K562 (cell line): ENCODE data around the gene CMIP. TPM values are rescaled to one million over a fixed set of nuclear protein-coding genes. Genes with fewer than 3 reads are reported as not detected.
A peak's percentile ranks its signal among the peaks of the same experiment; 100 is the strongest.

ENCODE experiments used
- GTF3C2 ChIP-seq: IDR thresholded peaks from 3 replicates; pipeline ENCODE4 v1.6.1; 2011; ENCODE audit warnings: borderline replicate concordance, mild to moderate bottlenecking, moderate library complexity; ENCODE audit not compliant: insufficient read length; ENCODE audit errors: extremely low read depth
- KDM1A ChIP-seq, 2 experiments: fragments of 450-650 bp; IDR thresholded peaks; 2 replicates each; pipeline ENCODE4 v1.6.1; 2016; ENCODE audit warnings: mild to moderate bottlenecking in 2 of 2
- RBM25 ChIP-seq: fragments of 200-400 bp; formaldehyde crosslinking; IDR thresholded peaks from 2 replicates; pipeline ENCODE4 v1.6.1; 2018; ENCODE audit warnings: low read length, low read depth, moderate library complexity; ENCODE audit not compliant: severe bottlenecking
- REST ChIP-seq, 2 experiments: fragments of 450-650 bp; formaldehyde crosslinking in 1 of 2; IDR thresholded peaks; 2 replicates each; pipeline versions ENCODE4 v1.4.0 to v1.6.1; 2014 to 2020; ENCODE audit warnings: mild to moderate bottlenecking in 2 of 2, borderline replicate concordance in 1 of 2, low read depth in 1 of 2
- STAT5B ChIP-seq: fragments of 250-450 bp; sonication (Bioruptor Pico); IDR thresholded peaks from 2 replicates; pipeline ENCODE4 v1.8.0; 2021; ENCODE audit warnings: mild to moderate bottlenecking, inconsistent platforms
- THAP7 ChIP-seq: fragments of 250-450 bp; sonication (Bioruptor Pico); IDR thresholded peaks from 2 replicates; pipeline ENCODE4 v1.5.0; 2021
- ZFP36 ChIP-seq: fragments of 150-350 bp; IDR thresholded peaks from 2 replicates; pipeline ENCODE4 v1.6.1; 2018; ENCODE audit warnings: low read length, low read depth; ENCODE audit not compliant: partially characterized antibody
- ZNF592 ChIP-seq: fragments of 450-650 bp; IDR thresholded peaks from 2 replicates; pipeline ENCODE4 v1.6.1; 2017; ENCODE audit warnings: antibody characterized with exemption, mild to moderate bottlenecking
- polyA plus RNA-seq, 8 experiments: library from polyadenylated mRNA; depleted of rRNA in 4 of 8; stranded (reverse) in 5 of 8; unstranded in 3 of 8; fragments of >200 nt; fragmentation: Nextera tagmentation in 2 of 8; fragmentation: Illumina TruSeq in 1 of 8; extraction: Ambion mirVana in 2 of 8; extraction: Trizol in 1 of 8; gene quantifications; 2 replicates each; pipeline versions ENCODE4 v1.2.1 to v1.2.3, GENCODE V29; 2011 to 2014; ENCODE audit warnings: inconsistent platforms in 1 of 8, missing spikeins in 1 of 8
- total RNA-seq, 7 experiments: library from RNA; depleted of rRNA in 6 of 7; stranded (reverse); fragments of >200 nt in 6 of 7; fragmentation: Illumina TruSeq in 2 of 7; extraction: Trizol in 2 of 7; gene quantifications; 2 replicates each; pipeline versions ENCODE4 v1.2.1 to v1.2.3, GENCODE V29; 2011 to 2021; ENCODE audit warnings: low replicate concordance in 1 of 7

Gene CMIP
- total and polyA plus RNA-seq, 9 of the 15 experiments (the other 6 are each of a cell fraction or from before 2014, with no cell fraction given) = 0.94 to 82.5 (median 10.3) TPM

GRCh38 chr16:81623365-81624102 lies 178.9 kb downstream of the CMIP start (continued):
- TF ChIP-seq THAP7 (no peak), RBM25 (peak; percentile 66), KDM1A (IDR thresholded peaks at IDR 0.05) (0 out of 4 replicates have a peak, but pooled peaks of 1 of the 2 experiments have one; percentile 28), ZNF592 (peak; percentile 65; the same call in 1 of the 2 replicates), GTF3C2 (no peak), REST (IDR thresholded peaks at IDR 0.05; ENCODE audit: borderline replicate concordance) (peak; percentile 87), REST (CRISPR knock-in tag; IDR thresholded peaks at IDR 0.05; ENCODE audit: low read depth) (no peak), STAT5B (no peak), ZFP36 (peak; percentile 59)
